GM23338 (cell line): ENCODE results near the gene GRIK4. TPM values are rescaled to one million over a fixed set of nuclear protein-coding genes. Genes with fewer than 3 reads are reported as not detected.

ENCODE experiments used
- ATAC-seq: fragments of 200-7000 bp; cut with Tn5 transposase; 3 replicates; pipeline ENCODE4 v1.9.1; 2020
- DNase-seq: peaks from one replicate; pipeline ENCODE4 v3.0.0-alpha.2; 2015; ENCODE audit warnings: low spot score
- H2AFZ ChIP-seq: fragments of 200-600 bp; sonication (generic); 2 replicates; pipeline ENCODE4 v1.8.0; 2016; ENCODE audit warnings: antibody characterized with exemption, mild to moderate bottlenecking, moderate library complexity
- H3F3A ChIP-seq: fragments of 200-600 bp; sonication (generic); replicated peaks from 2 replicates; pipeline ENCODE4 v1.8.0; 2017; ENCODE audit warnings: antibody characterized with exemption, mixed run types, low read depth
- H3K27ac ChIP-seq: fragments of 200-600 bp; sonication (generic); 2 replicates; pipeline ENCODE4 v1.6.1; 2016; ENCODE audit warnings: low read depth
- H3K27me3 ChIP-seq: fragments of 200-600 bp; sonication (generic); 2 replicates; pipeline ENCODE4 v1.8.0; 2016; ENCODE audit warnings: mild to moderate bottlenecking, mixed run types, moderate library complexity; ENCODE audit not compliant: insufficient read depth
- H3K36me3 ChIP-seq: fragments of 200-600 bp; sonication (generic); 2 replicates; pipeline ENCODE4 v1.8.0; 2016; ENCODE audit warnings: mild to moderate bottlenecking; ENCODE audit not compliant: insufficient read depth
- H3K4me1 ChIP-seq: fragments of 200-600 bp; sonication (generic); 2 replicates; pipeline ENCODE4 v1.8.0; 2016; ENCODE audit warnings: mild to moderate bottlenecking, moderate library complexity; ENCODE audit not compliant: insufficient read depth
- H3K4me2 ChIP-seq: fragments of 200-600 bp; sonication (generic); 2 replicates; pipeline ENCODE4 v1.7.1; 2017; ENCODE audit warnings: mixed run types
- H3K4me3 ChIP-seq: fragments of 200-600 bp; sonication (generic); 2 replicates; pipeline ENCODE4 v1.6.1; 2016; ENCODE audit warnings: mixed run types
- H3K79me2 ChIP-seq: fragments of 200-600 bp; sonication (generic); replicated peaks from 2 replicates; pipeline ENCODE4 v1.8.0; 2017; ENCODE audit warnings: mild to moderate bottlenecking; ENCODE audit not compliant: insufficient read depth
- H3K9me2 ChIP-seq: fragments of 200-600 bp; sonication (generic); 2 replicates; pipeline ENCODE4 v1.8.0; 2017; ENCODE audit not compliant: insufficient read depth
- H4K20me1 ChIP-seq: fragments of 200-600 bp; sonication (generic); replicated peaks from 2 replicates; pipeline ENCODE4 v1.8.0; 2017; ENCODE audit warnings: mild to moderate bottlenecking; ENCODE audit not compliant: insufficient read depth
- H3K27ac Mint-ChIP-seq: 2 replicates; pipeline ENCODE4 v1.8.0; 2020; ENCODE audit warnings: inconsistent platforms, mild to moderate bottlenecking, moderate library complexity, mixed read lengths
- H3K27me3 Mint-ChIP-seq: 3 replicates; pipeline ENCODE4 v1.8.0; 2022; ENCODE audit warnings: low read depth, mild to moderate bottlenecking, moderate library complexity, mixed read lengths, inconsistent platforms; ENCODE audit not compliant: insufficient read depth, poor library complexity
- H3K36me3 Mint-ChIP-seq: 3 replicates; pipeline ENCODE4 v1.8.0; 2021; ENCODE audit warnings: low read depth, mild to moderate bottlenecking, inconsistent platforms, moderate library complexity, mixed read lengths
- H3K4me1 Mint-ChIP-seq: 3 replicates; pipeline ENCODE4 v1.8.0; 2020; ENCODE audit warnings: mild to moderate bottlenecking, inconsistent platforms, mixed read lengths
- H3K4me3 Mint-ChIP-seq: 3 replicates; pipeline ENCODE4 v1.8.0; 2021; ENCODE audit warnings: moderate library complexity, mild to moderate bottlenecking, inconsistent platforms, mixed read lengths
- H3K9me3 Mint-ChIP-seq: 3 replicates; pipeline ENCODE4 v1.8.0; 2020; ENCODE audit warnings: moderate library complexity, mild to moderate bottlenecking, inconsistent platforms, mixed read lengths
- CREB1 ChIP-seq: fragments of 250-450 bp; sonication (Bioruptor Pico); IDR thresholded peaks from 2 replicates; pipeline ENCODE4 v1.5.0; 2020; ENCODE audit warnings: low read depth, mild to moderate bottlenecking, moderate library complexity
- EZH2 ChIP-seq: fragments of 200-600 bp; sonication (generic); IDR thresholded peaks from one replicate; pipeline ENCODE4 v1.8.0; 2017; ENCODE audit warnings: antibody characterized with exemption, mild to moderate bottlenecking, low read depth; ENCODE audit not compliant: unreplicated experiment
- EZH2phosphoT487 ChIP-seq: fragments of 200-600 bp; sonication (generic); IDR thresholded peaks from one replicate; pipeline ENCODE4 v1.8.1; 2018; ENCODE audit warnings: antibody characterized with exemption; ENCODE audit not compliant: unreplicated experiment
- NANOG ChIP-seq: IDR thresholded peaks from 2 replicates; pipeline ENCODE4 v1.6.1; 2016; ENCODE audit warnings: antibody characterized with exemption, borderline replicate concordance
- STAT1 ChIP-seq: IDR thresholded peaks from one replicate; pipeline ENCODE4 v1.6.1; 2016; ENCODE audit warnings: antibody characterized with exemption; ENCODE audit not compliant: unreplicated experiment
- ZNF462 ChIP-seq: fragments of 250-450 bp; sonication (Bioruptor Pico); IDR thresholded peaks from 2 replicates; pipeline ENCODE4 v1.5.0; 2020; ENCODE audit warnings: mild to moderate bottlenecking, moderate library complexity
- polyA plus RNA-seq: library from polyadenylated mRNA; unstranded; fragments of >200 nt; fragmentation: Nextera tagmentation; extraction: Ambion mirVana; gene quantifications from 2 replicates; pipeline ENCODE4 v1.2.1, GENCODE V29; 2016
- total RNA-seq: library from RNA; depleted of rRNA; stranded (reverse); fragments of >200 nt; shearing (Covaris generic); gene quantifications from 2 replicates; pipeline ENCODE4 v1.2.3, GENCODE V29; 2014

The GRIK4 gene
- total and polyA plus RNA-seq, 2 experiments from 2014 or later, result 0.63 to 2.2 TPM

GRCh38 chr11:120675171-120675570 lies 163.6 kb downstream of the GRIK4 start (continued):
- TF ChIP-seq ZNF462 (CRISPR knock-in tag), result no peak

- H4K20me1 ChIP-seq, result no peaks in the 10 kb centered on the region
- H3K4me3 ChIP-seq, result no peak overlapping the region
- TF ChIP-seq EZH2phosphoT487 (no peak), EZH2 (no peak), NANOG (no peak)
- peaks cover 5% of the 10 kb centered on the region for H3K4me1 ChIP-seq
- no peak for DNase-seq
- H3K27me3 ChIP-seq, result no peaks in the 10 kb centered on the region
- H2AFZ ChIP-seq, result no peak overlapping the region
- Mint-ChIP-seq H3K9me3 (peaks cover 3% of the 10 kb centered on the region; the same call in 1 of the 3 replicates), H3K4me3 (no peak overlapping the region), H3K4me1 (peaks cover 12% of the 10 kb centered on the region), H3K36me3 (no peaks in the 10 kb centered on the region; the same call in 2 of the 3 replicates), H3K27ac (no peak overlapping the region), H3K27me3 (peaks cover 7% of the 10 kb centered on the region)
- H3F3A ChIP-seq, result no peaks in the 10 kb centered on the region
- 0 out of 2 replicates have a peak, but pooled peaks cover 6% of the 10 kb centered on the region for H3K9me2 ChIP-seq
- no peaks in the 10 kb centered on the region for H3K79me2 ChIP-seq
- ATAC-seq, result no peak
- no peaks in the 10 kb centered on the region for H3K36me3 ChIP-seq
- no peak overlapping the region for H3K27ac ChIP-seq
- no peak overlapping the region for H3K4me2 ChIP-seq
These were observed 165.4 kb downstream of the GRIK4 start for GRCh38 chr11:120676991-120677390.

GRCh38 chr11:120680322-120680721 lies 168.8 kb downstream of the GRIK4 start:
- Histone ChIP-seq H2AFZ (no peak overlapping the region), H3K4me3 (no peak overlapping the region), H4K20me1 (no peaks in the 10 kb centered on the region), H3K4me1 (peaks cover 8% of the 10 kb centered on the region), H3F3A (no peaks in the 10 kb centered on the region), H3K9me2 (peaks cover 8% of the 10 kb centered on the region; the same call in 1 of the 2 replicates), H3K79me2 (no peaks in the 10 kb centered on the region), H3K36me3 (no peaks in the 10 kb centered on the region), H3K27me3 (no peaks in the 10 kb centered on the region), H3K27ac (no peak overlapping the region), H3K4me2 (no peak overlapping the region)
- DNase-seq (no peak), ATAC-seq (no peak)
- Mint-ChIP-seq H3K27me3 (peaks cover 8% of the 10 kb centered on the region), H3K4me1 (peaks cover 22% of the 10 kb centered on the region), H3K4me3 (no peak overlapping the region), H3K27ac (no peak overlapping the region), H3K36me3 (no peaks in the 10 kb centered on the region), H3K9me3 (no peaks in the 10 kb centered on the region)
- no peak for TF ChIP-seq EZH2phosphoT487
- TF ChIP-seq CREB1 (CRISPR knock-in tag), result no peak
- TF ChIP-seq STAT1, result no peak
